HepG2 (cell line): ENCODE measurements around the gene KSR1. TPM values are rescaled to one million over a fixed set of nuclear protein-coding genes. Genes with fewer than 3 reads are reported as not detected.

ENCODE experiments used
- NR2F1 ChIP-seq, 2 experiments: fragments of 450-650 bp in 1 of 2; formaldehyde crosslinking in 1 of 2; IDR thresholded peaks; 2 replicates each; pipeline versions ENCODE4 v1.5.0 to v1.6.1; 2016 to 2020; ENCODE audit warnings: mild to moderate bottlenecking in 1 of 2, missing compliant biosample characterization in 1 of 2, missing genetic modification reagents in 1 of 2, moderate library complexity in 1 of 2
- POLR2AphosphoS2 ChIP-seq: IDR thresholded peaks from 2 replicates; pipeline ENCODE4 v1.6.1; 2011; ENCODE audit warnings: low read depth, low read length, improper control_type of control experiment
- ZSCAN29 ChIP-seq: sonication (generic); formaldehyde crosslinking; conservative IDR thresholded peaks from 2 replicates; pipeline ENCODE4 v1.4.0; 2020; ENCODE audit warnings: mild to moderate bottlenecking, missing genetic modification reagents
- ZSCAN9 ChIP-seq: IDR thresholded peaks from 2 replicates; pipeline ENCODE4 v1.6.1; 2016; ENCODE audit warnings: borderline replicate concordance
- polyA plus RNA-seq, 8 experiments: library from polyadenylated mRNA; depleted of rRNA in 3 of 8; stranded (reverse) in 7 of 8; unstranded in 1 of 8; fragments of >200 nt; fragmentation: Illumina TruSeq in 4 of 8; extraction: Trizol in 4 of 8; gene quantifications; 2 replicates each; pipeline versions ENCODE4 v1.2.1 to v1.2.3, GENCODE V29; 2011 to 2016; ENCODE audit warnings: low read depth in 4 of 8, missing spikeins in 1 of 8, mixed read lengths in 1 of 8; ENCODE audit not compliant: insufficient read depth in 1 of 8
- total RNA-seq, 5 experiments: library from RNA; depleted of rRNA; stranded (reverse); fragments of >200 nt; fragmentation: Illumina TruSeq; extraction: Trizol; gene quantifications; 2 replicates each; pipeline ENCODE4 v1.2.3, GENCODE V29; 2016; ENCODE audit warnings: low read depth in 1 of 5
- TF ChIP-seq, protein P1 (sequence below): sonication (generic); formaldehyde crosslinking; IDR thresholded peaks from 2 replicates; pipeline ENCODE4 v1.4.0; 2020; ENCODE audit warnings: missing genetic modification reagents
- TF ChIP-seq, protein P2 (sequence below): sonication (generic); formaldehyde crosslinking; IDR thresholded peaks from 2 replicates; pipeline ENCODE4 v1.4.0; 2020; ENCODE audit warnings: missing genetic modification reagents
- TF ChIP-seq, protein P3 (sequence below): sonication (generic); formaldehyde crosslinking; IDR thresholded peaks from 2 replicates; pipeline ENCODE4 v1.8.0; 2023; ENCODE audit warnings: mild to moderate bottlenecking, missing genetic modification reagents
- TF ChIP-seq, protein P4 (sequence below): sonication (generic); formaldehyde crosslinking; IDR thresholded peaks from 2 replicates; pipeline ENCODE4 v1.5.0; 2020; ENCODE audit warnings: missing genetic modification reagents

Gene KSR1
- total and polyA plus RNA-seq, 2 of the 13 experiments (the other 11 are each of a cell fraction or from before 2014, with no cell fraction given), result 10.1 to 16.6 TPM

DNA sequence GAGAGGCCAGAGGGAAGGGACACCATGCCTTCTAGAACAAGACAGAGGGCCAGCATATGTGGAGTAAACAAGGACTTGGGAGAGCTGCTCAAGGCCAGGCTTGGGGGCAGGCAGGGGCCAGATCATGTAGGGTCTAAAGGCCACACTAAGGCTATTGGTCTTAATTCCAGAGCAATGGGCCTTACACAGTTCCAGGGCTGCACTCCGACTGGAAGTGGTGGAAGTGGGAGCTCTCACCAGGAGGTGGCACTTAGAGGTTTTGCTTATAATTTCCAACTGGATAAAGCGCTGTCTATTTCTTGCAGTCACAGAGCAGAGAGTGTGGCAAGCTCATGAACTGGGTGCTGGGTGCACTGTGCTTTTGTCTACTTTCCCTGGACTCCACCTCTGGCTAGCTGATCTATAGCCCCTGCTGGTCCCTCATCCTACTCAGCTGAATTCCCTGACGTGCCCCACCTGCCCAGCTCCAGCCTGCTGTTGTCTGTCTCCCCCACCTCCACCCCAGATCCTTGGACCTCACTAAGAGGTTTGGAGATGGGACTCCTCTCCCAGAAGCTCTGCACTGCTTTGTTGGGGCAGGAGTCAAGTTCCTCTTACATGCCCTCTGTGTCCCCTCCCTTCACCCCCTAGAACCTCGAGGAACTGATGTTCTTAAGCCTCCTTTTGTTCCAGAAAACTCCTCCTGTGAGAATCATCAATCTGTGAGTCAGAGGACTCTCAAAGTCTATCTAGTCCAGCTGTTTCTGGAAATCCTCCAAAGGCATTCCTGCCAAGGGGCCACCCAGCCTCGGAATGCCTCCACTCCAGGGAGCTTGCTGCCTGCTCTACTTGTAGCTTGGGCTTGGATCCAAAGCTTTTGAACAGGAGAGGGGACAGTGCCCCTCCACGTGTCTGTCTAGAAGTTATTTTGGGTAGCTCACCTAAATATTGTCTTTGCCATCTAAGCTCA, 48.1 kb upstream of the KSR1 start (continued):
- TF ChIP-seq, protein P1, sequence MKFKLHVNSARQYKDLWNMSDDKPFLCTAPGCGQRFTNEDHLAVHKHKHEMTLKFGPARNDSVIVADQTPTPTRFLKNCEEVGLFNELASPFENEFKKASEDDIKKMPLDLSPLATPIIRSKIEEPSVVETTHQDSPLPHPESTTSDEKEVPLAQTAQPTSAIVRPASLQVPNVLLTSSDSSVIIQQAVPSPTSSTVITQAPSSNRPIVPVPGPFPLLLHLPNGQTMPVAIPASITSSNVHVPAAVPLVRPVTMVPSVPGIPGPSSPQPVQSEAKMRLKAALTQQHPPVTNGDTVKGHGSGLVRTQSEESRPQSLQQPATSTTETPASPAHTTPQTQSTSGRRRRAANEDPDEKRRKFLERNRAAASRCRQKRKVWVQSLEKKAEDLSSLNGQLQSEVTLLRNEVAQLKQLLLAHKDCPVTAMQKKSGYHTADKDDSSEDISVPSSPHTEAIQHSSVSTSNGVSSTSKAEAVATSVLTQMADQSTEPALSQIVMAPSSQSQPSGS (CRISPR knock-in tag), result no peak
- TF ChIP-seq, protein P2, sequence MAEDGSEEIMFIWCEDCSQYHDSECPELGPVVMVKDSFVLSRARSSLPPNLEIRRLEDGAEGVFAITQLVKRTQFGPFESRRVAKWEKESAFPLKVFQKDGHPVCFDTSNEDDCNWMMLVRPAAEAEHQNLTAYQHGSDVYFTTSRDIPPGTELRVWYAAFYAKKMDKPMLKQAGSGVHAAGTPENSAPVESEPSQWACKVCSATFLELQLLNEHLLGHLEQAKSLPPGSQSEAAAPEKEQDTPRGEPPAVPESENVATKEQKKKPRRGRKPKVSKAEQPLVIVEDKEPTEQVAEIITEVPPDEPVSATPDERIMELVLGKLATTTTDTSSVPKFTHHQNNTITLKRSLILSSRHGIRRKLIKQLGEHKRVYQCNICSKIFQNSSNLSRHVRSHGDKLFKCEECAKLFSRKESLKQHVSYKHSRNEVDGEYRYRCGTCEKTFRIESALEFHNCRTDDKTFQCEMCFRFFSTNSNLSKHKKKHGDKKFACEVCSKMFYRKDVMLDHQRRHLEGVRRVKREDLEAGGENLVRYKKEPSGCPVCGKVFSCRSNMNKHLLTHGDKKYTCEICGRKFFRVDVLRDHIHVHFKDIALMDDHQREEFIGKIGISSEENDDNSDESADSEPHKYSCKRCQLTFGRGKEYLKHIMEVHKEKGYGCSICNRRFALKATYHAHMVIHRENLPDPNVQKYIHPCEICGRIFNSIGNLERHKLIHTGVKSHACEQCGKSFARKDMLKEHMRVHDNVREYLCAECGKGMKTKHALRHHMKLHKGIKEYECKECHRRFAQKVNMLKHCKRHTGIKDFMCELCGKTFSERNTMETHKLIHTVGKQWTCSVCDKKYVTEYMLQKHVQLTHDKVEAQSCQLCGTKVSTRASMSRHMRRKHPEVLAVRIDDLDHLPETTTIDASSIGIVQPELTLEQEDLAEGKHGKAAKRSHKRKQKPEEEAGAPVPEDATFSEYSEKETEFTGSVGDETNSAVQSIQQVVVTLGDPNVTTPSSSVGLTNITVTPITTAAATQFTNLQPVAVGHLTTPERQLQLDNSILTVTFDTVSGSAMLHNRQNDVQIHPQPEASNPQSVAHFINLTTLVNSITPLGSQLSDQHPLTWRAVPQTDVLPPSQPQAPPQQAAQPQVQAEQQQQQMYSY, result no peak
- TF ChIP-seq NR2F1 (CRISPR knock-in tag; IDR thresholded peaks at IDR 0.05) (no peak), POLR2AphosphoS2 (no peak), ZSCAN29 (CRISPR knock-in tag) (no peak), ZSCAN9 (CRISPR knock-in tag) (no peak)
- TF ChIP-seq, protein P3, sequence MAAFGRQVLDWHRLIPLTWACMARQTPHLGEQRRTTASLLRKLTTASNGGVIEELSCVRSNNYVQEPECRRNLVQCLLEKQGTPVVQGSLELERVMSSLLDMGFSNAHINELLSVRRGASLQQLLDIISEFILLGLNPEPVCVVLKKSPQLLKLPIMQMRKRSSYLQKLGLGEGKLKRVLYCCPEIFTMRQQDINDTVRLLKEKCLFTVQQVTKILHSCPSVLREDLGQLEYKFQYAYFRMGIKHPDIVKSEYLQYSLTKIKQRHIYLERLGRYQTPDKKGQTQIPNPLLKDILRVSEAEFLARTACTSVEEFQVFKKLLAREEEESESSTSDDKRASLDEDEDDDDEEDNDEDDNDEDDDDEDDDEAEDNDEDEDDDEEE (CRISPR knock-in tag), result no peak
- TF ChIP-seq, protein P4, sequence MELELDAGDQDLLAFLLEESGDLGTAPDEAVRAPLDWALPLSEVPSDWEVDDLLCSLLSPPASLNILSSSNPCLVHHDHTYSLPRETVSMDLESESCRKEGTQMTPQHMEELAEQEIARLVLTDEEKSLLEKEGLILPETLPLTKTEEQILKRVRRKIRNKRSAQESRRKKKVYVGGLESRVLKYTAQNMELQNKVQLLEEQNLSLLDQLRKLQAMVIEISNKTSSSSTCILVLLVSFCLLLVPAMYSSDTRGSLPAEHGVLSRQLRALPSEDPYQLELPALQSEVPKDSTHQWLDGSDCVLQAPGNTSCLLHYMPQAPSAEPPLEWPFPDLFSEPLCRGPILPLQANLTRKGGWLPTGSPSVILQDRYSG (CRISPR knock-in tag), result no peak
